ENCODE measurements around the gene ANXA4.
"Not testable (repeated sequence)": the region's sequence is repeated elsewhere in the genome, so short reads cannot be mapped to it uniquely, and the experiment has no call there.

The ANXA4 gene

GRCh38 chr2:69755862-69756467 is 14.0 kb downstream of the ANXA4 start:
- ATAC-seq: peak; percentile 81
- no peak for DNase-seq

GRCh38 chr2:69762025-69762424 is 20.1 kb downstream of the ANXA4 start:
- no peak for DNase-seq

GRCh38 chr2:69762513-69763494 is 20.9 kb downstream of the ANXA4 start:
- DNase-seq (no peak), ATAC-seq (no peak)

More at GRCh38 chr2:69762025-69762424, 20.1 kb downstream of the ANXA4 start:
- ATAC-seq: no peak

GRCh38 chr2:69763831-69764230 is 21.9 kb downstream of the ANXA4 start:
- ATAC-seq: not testable (repeated sequence)

GRCh38 chr2:69764286-69765095 is 22.6 kb downstream of the ANXA4 start:
- DNase-seq: no peak
- peak; percentile 61 for ATAC-seq

More at GRCh38 chr2:69763831-69764230, 21.9 kb downstream of the ANXA4 start:
- not testable (repeated sequence) for DNase-seq

GRCh38 chr2:69765096-69765380 is 23.1 kb downstream of the ANXA4 start:
- DNase-seq: no peak
- ATAC-seq: no peak

- ATAC-seq (no peak), DNase-seq (no peak)
Observed at GRCh38 chr2:69766014-69766413, 24.1 kb downstream of the ANXA4 start.

GRCh38 chr2:69767034-69767433 is 25.1 kb downstream of the ANXA4 start:
- no peak for ATAC-seq
- no peak for DNase-seq

- no peak for ATAC-seq
Observed at GRCh38 chr2:69768235-69768634, 26.3 kb downstream of the ANXA4 start.

GRCh38 chr2:69768789-69769188 is 26.9 kb downstream of the ANXA4 start:
- ATAC-seq (no peak), DNase-seq (no peak)

More at GRCh38 chr2:69768235-69768634, 26.3 kb downstream of the ANXA4 start:
- no peak for DNase-seq

- ATAC-seq: no peak
Observed at GRCh38 chr2:69769272-69769671, 27.3 kb downstream of the ANXA4 start.

GRCh38 chr2:69770193-69770702 is 28.3 kb downstream of the ANXA4 start:
- ATAC-seq (peak; percentile 60), DNase-seq (peak; percentile 33)

More at GRCh38 chr2:69769272-69769671, 27.3 kb downstream of the ANXA4 start:
- no peak for DNase-seq

- ATAC-seq (no peak), DNase-seq (no peak)
Observed at GRCh38 chr2:69770747-69771146, 28.8 kb downstream of the ANXA4 start.

GRCh38 chr2:69771461-69771860 is 29.5 kb downstream of the ANXA4 start:
- DNase-seq (no peak), ATAC-seq (no peak)

GRCh38 chr2:69773206-69773605 is 31.3 kb downstream of the ANXA4 start:
- DNase-seq: peak; percentile 17
- ATAC-seq: peak; percentile 70

GRCh38 chr2:69774258-69774983 is 32.5 kb downstream of the ANXA4 start:
- ATAC-seq (peak; percentile 25), DNase-seq (peak; percentile 13)

GRCh38 chr2:69774984-69775982 is 33.3 kb downstream of the ANXA4 start:
- peak; percentile 31 for DNase-seq
- ATAC-seq: peak; percentile 85

GRCh38 chr2:69776886-69777785 is 35.2 kb downstream of the ANXA4 start:
- DNase-seq (no peak), ATAC-seq (no peak)

GRCh38 chr2:69777786-69778105 is 35.8 kb downstream of the ANXA4 start:
- ATAC-seq: no peak
- no peak for DNase-seq
